PC-9 (cell line): Measurements from ENCODE around the gene MAFB.

Experiments
- CTCF ChIP-seq: fragments of 200-600 bp; sonication (generic); conservative IDR thresholded peaks from 2 replicates; pipeline ENCODE4 v1.6.1; 2017; ENCODE audit warnings: mixed run types, antibody characterized with exemption, mild to moderate bottlenecking, moderate library complexity
- EZH2 ChIP-seq: fragments of 200-600 bp; sonication (generic); IDR thresholded peaks from 2 replicates; pipeline ENCODE4 v1.8.0; 2017; ENCODE audit warnings: antibody characterized with exemption, low read depth

- TF ChIP-seq CTCF = no peak
- TF ChIP-seq EZH2 = no peak
Observed at GRCh38 chr20:40728996-40729395, 40.0 kb upstream of the MAFB start.
